NB4 (cell line): ENCODE results near the gene CDH23.

Experiments used
- POLR2A ChIP-seq: IDR thresholded peaks from 2 replicates; pipeline ENCODE4 v1.6.1; 2011; ENCODE audit warnings: mild to moderate bottlenecking; ENCODE audit not compliant: insufficient read length; ENCODE audit errors: extremely low read depth
- TF ChIP-seq, protein P1 (sequence below): IDR thresholded peaks from one replicate; pipeline ENCODE4 v1.5.1; 2012; ENCODE audit warnings: low read depth, low read length

DNA sequence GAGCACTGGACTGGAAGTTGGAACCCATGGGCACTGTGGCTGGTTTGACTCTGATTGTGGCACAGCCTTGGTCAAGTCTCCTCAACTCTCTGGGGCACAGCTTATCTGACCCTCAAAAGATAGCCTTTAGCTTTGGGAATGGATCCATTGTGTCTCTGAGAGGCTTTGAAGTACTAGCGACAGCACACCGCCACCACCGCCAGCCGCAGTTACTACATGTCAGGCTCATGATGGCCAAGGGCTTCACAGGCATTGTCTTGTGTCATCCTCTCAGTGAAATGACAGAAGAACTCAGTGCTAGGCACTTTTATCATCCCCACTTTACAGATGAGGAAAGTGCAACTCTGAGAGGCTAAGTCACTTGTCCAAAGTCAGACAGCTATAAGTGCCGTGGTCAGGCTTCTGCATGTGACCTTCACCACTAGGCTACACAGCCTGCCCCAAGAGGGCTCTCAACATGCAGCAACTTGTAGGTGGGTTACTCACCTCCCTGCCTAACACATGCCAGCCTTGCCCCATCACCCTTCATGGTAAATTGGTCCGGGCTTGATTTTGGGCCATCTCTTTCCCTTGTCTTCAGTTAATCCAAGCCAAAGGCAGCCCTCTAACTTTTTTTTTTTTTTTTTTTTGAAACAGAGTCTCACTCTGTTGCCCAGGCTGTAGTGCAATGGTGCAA is 278.7 kb downstream of the CDH23 start:
- TF ChIP-seq, protein P1, sequence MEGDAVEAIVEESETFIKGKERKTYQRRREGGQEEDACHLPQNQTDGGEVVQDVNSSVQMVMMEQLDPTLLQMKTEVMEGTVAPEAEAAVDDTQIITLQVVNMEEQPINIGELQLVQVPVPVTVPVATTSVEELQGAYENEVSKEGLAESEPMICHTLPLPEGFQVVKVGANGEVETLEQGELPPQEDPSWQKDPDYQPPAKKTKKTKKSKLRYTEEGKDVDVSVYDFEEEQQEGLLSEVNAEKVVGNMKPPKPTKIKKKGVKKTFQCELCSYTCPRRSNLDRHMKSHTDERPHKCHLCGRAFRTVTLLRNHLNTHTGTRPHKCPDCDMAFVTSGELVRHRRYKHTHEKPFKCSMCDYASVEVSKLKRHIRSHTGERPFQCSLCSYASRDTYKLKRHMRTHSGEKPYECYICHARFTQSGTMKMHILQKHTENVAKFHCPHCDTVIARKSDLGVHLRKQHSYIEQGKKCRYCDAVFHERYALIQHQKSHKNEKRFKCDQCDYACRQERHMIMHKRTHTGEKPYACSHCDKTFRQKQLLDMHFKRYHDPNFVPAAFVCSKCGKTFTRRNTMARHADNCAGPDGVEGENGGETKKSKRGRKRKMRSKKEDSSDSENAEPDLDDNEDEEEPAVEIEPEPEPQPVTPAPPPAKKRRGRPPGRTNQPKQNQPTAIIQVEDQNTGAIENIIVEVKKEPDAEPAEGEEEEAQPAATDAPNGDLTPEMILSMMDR, result no peak
- TF ChIP-seq POLR2A, result no peak
